H9 (cell line): ENCODE data around the gene BCL2L14. TPM values are rescaled to one million over a fixed set of nuclear protein-coding genes. Genes with fewer than 3 reads are reported as not detected.
A peak's percentile ranks its signal among the peaks of the same experiment; 100 is the strongest.

Source experiments
- DNase-seq: peaks from one replicate; pipeline ENCODE4 v3.0.0-alpha.2; 2017
- H2AFZ ChIP-seq: one replicate; pipeline ENCODE4 v1.6.1; 2013; ENCODE audit warnings: mild to moderate bottlenecking, low read length, control low read depth, moderate library complexity
- H2AK5ac ChIP-seq: 2 replicates; pipeline ENCODE4 v1.6.1; 2013; ENCODE audit warnings: low read length, control low read depth, mixed read lengths; ENCODE audit not compliant: insufficient read length
- H2BK120ac ChIP-seq: one replicate; pipeline ENCODE4 v1.6.1; 2013; ENCODE audit warnings: low read depth, mild to moderate bottlenecking, low read length, control low read depth, inconsistent platforms; ENCODE audit not compliant: poor library complexity, severe bottlenecking
- H2BK12ac ChIP-seq: 2 replicates; pipeline ENCODE4 v1.6.1; 2013; ENCODE audit warnings: low read length, control low read depth, mixed read lengths, low read depth; ENCODE audit not compliant: insufficient read length
- H2BK15ac ChIP-seq: 2 replicates; pipeline ENCODE4 v1.6.1; 2013; ENCODE audit warnings: low read depth, low read length, control low read depth
- H2BK20ac ChIP-seq: one replicate; pipeline ENCODE4 v1.6.1; 2013; ENCODE audit warnings: low read depth, mild to moderate bottlenecking, low read length, control low read depth, inconsistent platforms; ENCODE audit not compliant: poor library complexity, severe bottlenecking
- H2BK5ac ChIP-seq: 2 replicates; pipeline ENCODE4 v1.6.1; 2013; ENCODE audit warnings: low read length, control low read depth, mixed read lengths; ENCODE audit not compliant: insufficient read length
- H3K14ac ChIP-seq: 2 replicates; pipeline ENCODE4 v1.6.1; 2013; ENCODE audit warnings: low read length, control low read depth; ENCODE audit not compliant: insufficient read depth
- H3K18ac ChIP-seq: 2 replicates; pipeline ENCODE4 v1.6.1; 2013; ENCODE audit warnings: low read depth, mild to moderate bottlenecking, mixed read lengths, low read length, control low read depth; ENCODE audit not compliant: insufficient read length
- H3K23ac ChIP-seq: 2 replicates; pipeline ENCODE4 v1.6.1; 2013; ENCODE audit warnings: low read length, control low read depth, mixed read lengths, low read depth; ENCODE audit not compliant: insufficient read length
- H3K23me2 ChIP-seq: 2 replicates; pipeline ENCODE4 v1.6.1; 2013; ENCODE audit warnings: low read depth, mild to moderate bottlenecking, mixed read lengths, low read length, control low read depth; ENCODE audit not compliant: insufficient read length, poor library complexity, severe bottlenecking
- H3K27ac ChIP-seq: 2 replicates; pipeline ENCODE4 v1.5.1; 2013; ENCODE audit warnings: low read length, control low read depth, mixed read lengths, low read depth; ENCODE audit not compliant: insufficient read length
- H3K27me3 ChIP-seq: 2 replicates; pipeline ENCODE4 v1.6.1; 2013; ENCODE audit warnings: low read length, control low read depth, inconsistent platforms; ENCODE audit not compliant: insufficient read depth
- H3K4ac ChIP-seq: 2 replicates; pipeline ENCODE4 v1.6.1; 2013; ENCODE audit warnings: low read depth, mild to moderate bottlenecking, control low read depth, inconsistent platforms, low read length, moderate library complexity
- H3K4me1 ChIP-seq: 2 replicates; pipeline ENCODE4 v1.6.1; 2013; ENCODE audit warnings: low read length, control low read depth, inconsistent platforms; ENCODE audit not compliant: insufficient read depth
- H3K4me2 ChIP-seq: 2 replicates; pipeline ENCODE4 v1.6.1; 2013; ENCODE audit warnings: low read length, control low read depth, mixed read lengths; ENCODE audit not compliant: insufficient read length, insufficient read depth
- H3K56ac ChIP-seq: 2 replicates; pipeline ENCODE4 v1.6.1; 2013; ENCODE audit warnings: low read depth, mild to moderate bottlenecking, mixed read lengths, low read length, control low read depth; ENCODE audit not compliant: insufficient read length
- H3K79me1 ChIP-seq: 2 replicates; pipeline ENCODE4 v1.6.1; 2013; ENCODE audit warnings: low read depth, mild to moderate bottlenecking, moderate library complexity, low read length, control low read depth, inconsistent platforms; ENCODE audit not compliant: insufficient read depth, poor library complexity, severe bottlenecking
- H3K79me2 ChIP-seq: 2 replicates; pipeline ENCODE4 v1.6.1; 2013; ENCODE audit warnings: low read length, control low read depth, inconsistent platforms; ENCODE audit not compliant: insufficient read depth
- H3K9ac ChIP-seq: 2 replicates; pipeline ENCODE4 v1.6.1; 2013; ENCODE audit warnings: low read length, control low read depth, mixed read lengths; ENCODE audit not compliant: insufficient read length; ENCODE audit errors: extremely low read depth
- H3K9me3 ChIP-seq: one replicate; pipeline ENCODE4 v1.6.1; 2013; ENCODE audit warnings: low read depth, low read length, inconsistent platforms; ENCODE audit not compliant: control insufficient read depth
- H3T11ph ChIP-seq: one replicate; pipeline ENCODE4 v1.6.1; 2013; ENCODE audit warnings: mild to moderate bottlenecking, low read length, control low read depth, inconsistent platforms
- H4K20me1 ChIP-seq: one replicate; pipeline ENCODE4 v1.6.1; 2013; ENCODE audit not compliant: control insufficient read depth, insufficient read length, insufficient read depth
- H4K5ac ChIP-seq: 2 replicates; pipeline ENCODE4 v1.6.1; 2013; ENCODE audit warnings: low read depth, mild to moderate bottlenecking, mixed read lengths, low read length, control low read depth; ENCODE audit not compliant: insufficient read length
- H4K8ac ChIP-seq: replicated peaks from 2 replicates; pipeline ENCODE4 v1.6.1; 2013; ENCODE audit warnings: low read length, control low read depth, mixed read lengths, low read depth; ENCODE audit not compliant: insufficient read length
- H4K91ac ChIP-seq: 2 replicates; pipeline ENCODE4 v1.6.1; 2013; ENCODE audit warnings: low read depth, mild to moderate bottlenecking, moderate library complexity, mixed read lengths, low read length, control low read depth; ENCODE audit not compliant: insufficient read length
- H3K27ac Mint-ChIP-seq, 3 experiments: 2 replicates in 2 of 3; 3 replicates in 1 of 3; pipeline ENCODE4 v1.8.0; 2020 to 2021; ENCODE audit warnings: mixed read lengths in 3 of 3, mild to moderate bottlenecking in 1 of 3, moderate library complexity in 1 of 3
- H3K27me3 Mint-ChIP-seq: 2 replicates; pipeline ENCODE4 v1.8.0; 2021; ENCODE audit warnings: low read depth, mild to moderate bottlenecking, moderate library complexity, mixed read lengths
- H3K36me3 Mint-ChIP-seq, 3 experiments: 2 replicates in 2 of 3; 3 replicates in 1 of 3; pipeline ENCODE4 v1.8.0; 2020 to 2021; ENCODE audit warnings: low read depth in 3 of 3, mixed read lengths in 3 of 3; ENCODE audit not compliant: insufficient read depth in 1 of 3
- H3K4me1 Mint-ChIP-seq, 2 experiments: 2 replicates each; pipeline ENCODE4 v1.8.0; 2020; ENCODE audit warnings: mixed read lengths in 2 of 2
- H3K4me3 Mint-ChIP-seq, 2 experiments: 2 replicates in 1 of 2; 3 replicates in 1 of 2; pipeline ENCODE4 v1.8.0; 2020 to 2021; ENCODE audit warnings: mild to moderate bottlenecking in 2 of 2, mixed read lengths in 2 of 2, moderate library complexity in 1 of 2
- H3K9me3 Mint-ChIP-seq, 2 experiments: 2 replicates in 1 of 2; 3 replicates in 1 of 2; pipeline ENCODE4 v1.8.0; 2020; ENCODE audit warnings: mild to moderate bottlenecking in 2 of 2, mixed read lengths in 2 of 2, moderate library complexity in 1 of 2
- WGBS: extraction: QIAGEN DNeasy Blood & Tissue Kit; methylation state at CpG from one replicate; pipeline ENCODE4 v1.1.7; 2013; ENCODE audit warnings: missing lambda C conversion rate, low lambda C conversion rate, mixed read lengths; ENCODE audit not compliant: insufficient read length; ENCODE audit errors: extremely low coverage; 5-methylcytosine and 5-hydroxymethylcytosine counted together
- total RNA-seq: library from RNA; stranded (reverse); gene quantifications from 2 replicates; pipeline ENCODE4 v1.2.1, GENCODE V29; 2021
- TF ChIP-seq, protein P1 (sequence below): fragments of 200-600 bp; sonication (generic); conservative IDR thresholded peaks from 3 replicates; pipeline ENCODE4 v1.8.0; 2021; ENCODE audit warnings: antibody characterized with exemption, mild to moderate bottlenecking

The BCL2L14 gene
- total RNA-seq, 1 experiment from 2014 or later = 0.28 TPM

DNA sequence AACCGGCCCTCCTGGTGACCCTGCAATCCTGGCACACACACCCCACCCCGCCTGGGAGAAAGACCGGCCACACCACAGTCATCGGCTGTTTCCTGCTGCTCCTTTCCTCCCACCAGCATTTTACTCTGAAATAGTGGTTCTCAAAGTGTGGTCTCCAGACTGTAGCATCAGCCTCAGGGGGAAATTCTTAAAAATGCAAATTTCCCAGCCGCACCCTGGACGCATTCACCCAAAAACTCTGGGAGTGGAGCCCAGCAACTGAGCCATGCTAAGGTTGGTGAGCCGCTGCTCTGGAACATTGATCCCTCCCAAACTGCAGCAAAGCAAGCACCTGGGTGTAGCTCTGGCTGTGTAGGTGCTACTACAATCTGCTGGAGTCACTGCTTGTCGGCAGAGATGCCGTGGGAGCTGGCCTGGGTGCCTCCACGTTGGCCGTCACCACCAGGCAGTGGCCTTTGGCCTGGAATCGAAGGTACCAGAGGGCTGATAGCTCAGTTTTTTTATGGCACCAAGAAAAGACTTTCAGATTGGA is 38.4 kb upstream of the BCL2L14 start:
- no peaks in the 10 kb centered on the region for H3K79me2 ChIP-seq
- no peak overlapping the region for H2BK15ac ChIP-seq
- H4K91ac ChIP-seq = no peak overlapping the region
- peaks cover 7 to 8% of the 10 kb centered on the region in 2 experiments for H3K4me1 Mint-ChIP-seq
- H3K27me3 Mint-ChIP-seq = peaks cover 5% of the 10 kb centered on the region
- H3K27me3 ChIP-seq = no peaks in the 10 kb centered on the region
- H2AFZ ChIP-seq = no peak overlapping the region
- H4K20me1 ChIP-seq = no peaks in the 10 kb centered on the region
- H3K18ac ChIP-seq = no peak overlapping the region
- H3K9me3 ChIP-seq = no peaks in the 10 kb centered on the region
- no peak overlapping the region for H2AK5ac ChIP-seq
- H3K56ac ChIP-seq = no peak overlapping the region
- H3K23me2 ChIP-seq = peaks cover 4% of the 10 kb centered on the region
- H3T11ph ChIP-seq = no peak overlapping the region
- H3K23ac ChIP-seq = no peak overlapping the region
- WGBS = no CpG with 5 or more reads among the region's 12 CpGs
- peak overlapping the region in 1 of 3 experiments; percentile 26; a peak in 1 of 7 replicates for H3K27ac Mint-ChIP-seq
- H3K9ac ChIP-seq = no peak overlapping the region
- TF ChIP-seq, protein P1, sequence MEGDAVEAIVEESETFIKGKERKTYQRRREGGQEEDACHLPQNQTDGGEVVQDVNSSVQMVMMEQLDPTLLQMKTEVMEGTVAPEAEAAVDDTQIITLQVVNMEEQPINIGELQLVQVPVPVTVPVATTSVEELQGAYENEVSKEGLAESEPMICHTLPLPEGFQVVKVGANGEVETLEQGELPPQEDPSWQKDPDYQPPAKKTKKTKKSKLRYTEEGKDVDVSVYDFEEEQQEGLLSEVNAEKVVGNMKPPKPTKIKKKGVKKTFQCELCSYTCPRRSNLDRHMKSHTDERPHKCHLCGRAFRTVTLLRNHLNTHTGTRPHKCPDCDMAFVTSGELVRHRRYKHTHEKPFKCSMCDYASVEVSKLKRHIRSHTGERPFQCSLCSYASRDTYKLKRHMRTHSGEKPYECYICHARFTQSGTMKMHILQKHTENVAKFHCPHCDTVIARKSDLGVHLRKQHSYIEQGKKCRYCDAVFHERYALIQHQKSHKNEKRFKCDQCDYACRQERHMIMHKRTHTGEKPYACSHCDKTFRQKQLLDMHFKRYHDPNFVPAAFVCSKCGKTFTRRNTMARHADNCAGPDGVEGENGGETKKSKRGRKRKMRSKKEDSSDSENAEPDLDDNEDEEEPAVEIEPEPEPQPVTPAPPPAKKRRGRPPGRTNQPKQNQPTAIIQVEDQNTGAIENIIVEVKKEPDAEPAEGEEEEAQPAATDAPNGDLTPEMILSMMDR = no peak
- H3K4ac ChIP-seq = no peak overlapping the region
- H4K8ac ChIP-seq = no peak overlapping the region
- H3K36me3 Mint-ChIP-seq = no peaks in the 10 kb centered on the region; a peak in 3 of 7 replicates
- no peak overlapping the region for H3K4me2 ChIP-seq
- H3K9me3 Mint-ChIP-seq = peaks cover 2 to 10% of the 10 kb centered on the region in 2 experiments; a peak in 2 of 5 replicates
- peaks cover 2% of the 10 kb centered on the region; the same call in 1 of the 2 replicates for H3K4me1 ChIP-seq
- no peak overlapping the region for H3K27ac ChIP-seq
- no peak overlapping the region for H3K14ac ChIP-seq
- no peak overlapping the region for H2BK20ac ChIP-seq
- no peak overlapping the region for H2BK5ac ChIP-seq
- H3K79me1 ChIP-seq = no peaks in the 10 kb centered on the region
- DNase-seq = no peak
- H2BK12ac ChIP-seq = no peak overlapping the region
- H4K5ac ChIP-seq = no peak overlapping the region
- no peak overlapping the region for H2BK120ac ChIP-seq
- H3K4me3 Mint-ChIP-seq = no peak overlapping the region
